ENCODE measurements around the gene SEMA4C. TPM values are rescaled to one million over a fixed set of nuclear protein-coding genes. Genes with fewer than 3 reads are reported as not detected.
A peak's percentile ranks its signal among the peaks of the same experiment; 100 is the strongest.

Gene SEMA4C
- total RNA-seq, 3 donors from 2014 or later = 7.5 to 9.7 (median 9.0) TPM

GRCh38 chr2:96857667-96858372 lies 12.1 kb downstream of the SEMA4C start, which contains the start of gene ANKRD39:
TSS of gene ANKRD39 (minus strand) at chr2:96858016. CDS start at chr2:96857987, 29 bp downstream.
- DNase-seq (peak; percentile 97), ATAC-seq (peak; percentile 91 to 94)
- no peaks in the 10 kb centered on the region for H3K27me3 Mint-ChIP-seq (ENCODE audit: low read depth)
- H3K36me3 Mint-ChIP-seq (ENCODE audit: insufficient read depth) = peaks cover 15% of the 10 kb centered on the region
- peaks cover 33% of the 10 kb centered on the region for H3K4me1 Mint-ChIP-seq (ENCODE audit: low read depth)
- H3K9me3 Mint-ChIP-seq = no peaks in the 10 kb centered on the region
- H3K4me3 Mint-ChIP-seq = peak within 1 kb of the TSS; percentile 84

- peaks cover 33% of the 10 kb centered on the region for H3K4me1 Mint-ChIP-seq (ENCODE audit: low read depth)
- H3K4me3 Mint-ChIP-seq = peak overlapping the region; percentile 84
- ATAC-seq = peak; percentile 1 to 4
Observed at GRCh38 chr2:96856776-96857666, 12.9 kb downstream of the SEMA4C start.

DNA sequence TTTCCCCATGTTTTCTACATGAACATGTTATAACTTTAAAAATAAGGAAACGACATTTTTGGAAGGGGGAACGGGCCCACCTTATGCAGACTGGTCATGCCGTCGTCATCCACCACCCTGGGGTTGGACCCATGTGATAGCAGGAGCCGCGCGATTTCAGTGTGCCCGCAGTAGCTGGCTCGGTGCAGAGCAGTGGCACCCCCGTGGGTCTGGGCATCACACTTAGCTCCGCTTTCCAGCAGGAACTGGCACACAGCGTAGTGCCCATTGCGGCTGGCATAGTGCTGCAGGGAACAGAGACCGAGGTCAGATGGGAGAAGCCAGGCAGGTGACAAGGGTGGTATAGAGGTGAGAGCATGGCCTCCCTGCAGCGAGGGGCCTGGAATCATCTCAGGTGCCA lies 16.6 kb downstream of the SEMA4C start:
- ATAC-seq (no peak), DNase-seq (no peak)
- peaks cover 14% of the 10 kb centered on the region for H3K4me1 Mint-ChIP-seq (ENCODE audit: low read depth)
- peaks cover 19% of the 10 kb centered on the region for H3K36me3 Mint-ChIP-seq (ENCODE audit: insufficient read depth)
- no peak overlapping the region for H3K4me3 Mint-ChIP-seq
- H3K9me3 Mint-ChIP-seq = no peaks in the 10 kb centered on the region
- no peaks in the 10 kb centered on the region for H3K27me3 Mint-ChIP-seq (ENCODE audit: low read depth)

More at GRCh38 chr2:96856776-96857666, 12.9 kb downstream of the SEMA4C start:
- no peaks in the 10 kb centered on the region for H3K9me3 Mint-ChIP-seq
- no peaks in the 10 kb centered on the region for H3K27me3 Mint-ChIP-seq (ENCODE audit: low read depth)
- DNase-seq = no peak
- H3K36me3 Mint-ChIP-seq (ENCODE audit: insufficient read depth) = peaks cover 14% of the 10 kb centered on the region

DNA sequence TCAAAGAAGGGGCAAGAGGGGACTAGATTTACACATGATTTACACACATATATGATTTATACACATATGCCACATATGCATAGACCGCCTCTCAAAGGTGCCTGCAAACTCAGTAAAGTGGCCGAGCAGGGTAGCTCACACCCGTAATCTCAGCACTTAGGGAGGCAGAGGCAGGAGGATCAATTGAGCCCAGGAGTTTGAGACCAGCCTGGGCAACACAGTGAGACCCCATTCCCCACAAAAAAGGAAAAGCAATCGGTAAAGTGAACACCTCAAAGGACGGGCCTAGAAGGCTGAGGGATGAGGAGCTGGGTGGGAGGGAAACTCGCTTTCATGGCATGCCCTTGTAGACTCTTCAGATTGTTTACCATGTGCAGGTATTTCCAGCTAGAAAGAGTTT lies 17.2 kb downstream of the SEMA4C start:
- H3K4me3 Mint-ChIP-seq = no peak overlapping the region
- DNase-seq (no peak), ATAC-seq (no peak)
- peaks cover 21% of the 10 kb centered on the region for H3K36me3 Mint-ChIP-seq (ENCODE audit: insufficient read depth)
- H3K4me1 Mint-ChIP-seq (ENCODE audit: low read depth) = peaks cover 14% of the 10 kb centered on the region
- H3K27me3 Mint-ChIP-seq (ENCODE audit: low read depth) = no peaks in the 10 kb centered on the region
- no peaks in the 10 kb centered on the region for H3K9me3 Mint-ChIP-seq

GRCh38 chr2:96848264-96848663 lies 21.6 kb downstream of the SEMA4C start:
- Mint-ChIP-seq H3K36me3 (ENCODE audit: insufficient read depth) (peaks cover 15% of the 10 kb centered on the region), H3K9me3 (no peaks in the 10 kb centered on the region), H3K27me3 (ENCODE audit: low read depth) (no peaks in the 10 kb centered on the region), H3K4me1 (ENCODE audit: low read depth) (no peaks in the 10 kb centered on the region), H3K4me3 (no peak overlapping the region)
- ATAC-seq (no peak), DNase-seq (no peak)

GRCh38 chr2:96847586-96847985 lies 22.3 kb downstream of the SEMA4C start:
- no peak for DNase-seq
- peaks cover 11% of the 10 kb centered on the region for H3K36me3 Mint-ChIP-seq (ENCODE audit: insufficient read depth)
- no peak for ATAC-seq
- H3K4me1 Mint-ChIP-seq (ENCODE audit: low read depth) = no peaks in the 10 kb centered on the region
- H3K4me3 Mint-ChIP-seq = no peak overlapping the region
- no peaks in the 10 kb centered on the region for H3K27me3 Mint-ChIP-seq (ENCODE audit: low read depth)
- H3K9me3 Mint-ChIP-seq = no peaks in the 10 kb centered on the region

DNA sequence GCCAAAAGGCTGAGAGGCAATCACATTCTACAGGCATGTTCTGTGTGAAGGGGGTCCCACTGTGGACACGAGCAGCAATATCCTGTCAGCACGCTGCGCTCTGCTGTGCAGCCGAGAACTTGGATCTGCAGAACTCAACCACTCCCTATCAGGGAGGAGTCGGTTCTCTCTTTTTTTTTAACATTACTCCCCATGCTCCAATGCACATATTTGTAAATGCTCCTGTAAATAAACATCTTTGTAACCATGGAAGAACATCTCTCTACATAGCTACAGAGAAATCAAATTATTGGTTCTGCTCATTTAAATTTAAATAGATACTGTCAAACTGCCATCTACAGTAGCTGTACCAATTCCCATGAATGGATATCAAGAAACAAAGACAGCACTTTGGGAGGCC lies 23.1 kb downstream of the SEMA4C start:
- no peak for DNase-seq
- Mint-ChIP-seq H3K27me3 (ENCODE audit: low read depth) (no peaks in the 10 kb centered on the region), H3K4me1 (ENCODE audit: low read depth) (no peaks in the 10 kb centered on the region), H3K4me3 (no peak overlapping the region), H3K36me3 (ENCODE audit: insufficient read depth) (peaks cover 11% of the 10 kb centered on the region), H3K9me3 (no peaks in the 10 kb centered on the region)
- no peak for ATAC-seq

DNA sequence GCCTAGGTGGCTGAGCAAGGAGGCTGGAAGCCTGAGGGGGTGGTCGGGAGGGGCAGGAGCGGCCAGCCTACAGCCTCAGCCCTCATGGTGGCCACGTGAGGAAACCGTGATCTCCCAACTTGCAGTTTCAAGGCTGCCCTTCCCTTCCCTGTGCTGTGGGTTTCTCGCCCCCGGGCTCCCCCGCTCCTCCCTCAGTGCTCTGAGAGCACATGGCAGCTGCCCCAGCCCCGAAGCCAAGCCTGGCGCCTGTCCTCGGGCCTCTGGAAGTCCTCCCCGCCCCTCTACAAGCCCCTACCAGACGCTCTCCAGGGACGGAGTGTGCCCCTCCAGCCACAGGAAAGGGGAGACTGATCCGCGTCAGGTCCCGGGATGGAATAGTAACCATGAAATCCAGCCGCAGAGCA lies 25.5 kb downstream of the SEMA4C start:
- Mint-ChIP-seq H3K9me3 (no peaks in the 10 kb centered on the region), H3K4me3 (no peak overlapping the region), H3K36me3 (ENCODE audit: insufficient read depth) (peaks cover 5% of the 10 kb centered on the region), H3K4me1 (ENCODE audit: low read depth) (peaks cover 4% of the 10 kb centered on the region), H3K27me3 (ENCODE audit: low read depth) (no peaks in the 10 kb centered on the region)
- DNase-seq (no peak), ATAC-seq (no peak)

GRCh38 chr2:96843538-96844268 lies 26.2 kb downstream of the SEMA4C start, which contains the start of gene ANKRD23:
TSS of gene ANKRD23 (minus strand) at chr2:96844021. CDS start at chr2:96843992, 29 bp downstream.
- Mint-ChIP-seq H3K27me3 (ENCODE audit: low read depth) (no peaks in the 10 kb centered on the region), H3K36me3 (ENCODE audit: insufficient read depth) (peaks cover 5% of the 10 kb centered on the region), H3K4me3 (no peak within 1 kb of the TSS), H3K9me3 (no peaks in the 10 kb centered on the region), H3K4me1 (ENCODE audit: low read depth) (peaks cover 8% of the 10 kb centered on the region)
- ATAC-seq = no peak
- no peak for DNase-seq

GRCh38 chr2:96842600-96842999 lies 27.3 kb downstream of the SEMA4C start:
- no peak for DNase-seq
- peaks cover 12% of the 10 kb centered on the region for H3K4me1 Mint-ChIP-seq (ENCODE audit: low read depth)
- peaks cover 2% of the 10 kb centered on the region for H3K36me3 Mint-ChIP-seq (ENCODE audit: insufficient read depth)
- no peak for ATAC-seq
- H3K4me3 Mint-ChIP-seq = no peak overlapping the region
- H3K27me3 Mint-ChIP-seq (ENCODE audit: low read depth) = no peaks in the 10 kb centered on the region
- no peaks in the 10 kb centered on the region for H3K9me3 Mint-ChIP-seq

DNA sequence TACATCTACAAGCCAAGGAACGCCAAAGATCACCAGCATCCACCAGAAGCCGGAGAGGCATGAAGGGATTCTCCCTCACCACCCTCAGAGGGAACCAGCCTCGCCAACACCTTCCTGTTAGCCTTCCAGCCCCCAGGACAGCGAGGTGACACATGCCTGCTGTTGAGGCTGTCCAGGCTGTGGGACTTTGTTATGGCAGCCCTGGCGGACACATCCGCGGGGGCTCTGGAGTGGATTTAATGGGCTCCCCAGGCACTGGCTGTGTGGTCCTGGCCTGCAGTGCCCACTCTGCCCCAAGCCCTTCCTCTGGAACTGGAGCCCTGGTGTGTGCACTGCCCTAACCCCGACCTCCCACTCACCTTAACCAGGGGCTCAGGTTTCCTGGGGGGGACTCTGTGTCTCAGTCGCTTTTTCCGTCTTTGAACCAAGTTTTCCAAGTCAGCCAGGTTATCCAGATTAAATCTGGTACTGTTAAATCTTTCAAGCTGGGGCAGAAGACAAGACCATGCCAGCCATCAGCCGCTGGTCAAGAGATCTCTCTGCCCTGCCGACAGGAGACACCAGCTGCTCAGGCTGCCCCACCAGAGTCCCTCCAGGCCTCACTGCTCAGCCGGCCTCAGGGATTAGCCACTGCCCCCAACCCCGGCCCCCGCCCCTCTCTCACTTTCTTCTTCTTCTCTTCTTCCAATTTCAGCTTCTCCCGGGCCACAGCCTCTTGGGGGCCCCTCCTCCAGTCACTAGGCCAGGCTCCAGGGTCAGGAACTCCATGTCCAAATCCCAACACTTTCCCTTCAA lies 28.0 kb downstream of the SEMA4C start:
- ATAC-seq (no peak), DNase-seq (no peak)
- Mint-ChIP-seq H3K4me1 (ENCODE audit: low read depth) (peaks cover 12% of the 10 kb centered on the region), H3K36me3 (ENCODE audit: insufficient read depth) (no peaks in the 10 kb centered on the region), H3K9me3 (no peaks in the 10 kb centered on the region), H3K27me3 (ENCODE audit: low read depth) (no peaks in the 10 kb centered on the region), H3K4me3 (no peak overlapping the region)

DNA sequence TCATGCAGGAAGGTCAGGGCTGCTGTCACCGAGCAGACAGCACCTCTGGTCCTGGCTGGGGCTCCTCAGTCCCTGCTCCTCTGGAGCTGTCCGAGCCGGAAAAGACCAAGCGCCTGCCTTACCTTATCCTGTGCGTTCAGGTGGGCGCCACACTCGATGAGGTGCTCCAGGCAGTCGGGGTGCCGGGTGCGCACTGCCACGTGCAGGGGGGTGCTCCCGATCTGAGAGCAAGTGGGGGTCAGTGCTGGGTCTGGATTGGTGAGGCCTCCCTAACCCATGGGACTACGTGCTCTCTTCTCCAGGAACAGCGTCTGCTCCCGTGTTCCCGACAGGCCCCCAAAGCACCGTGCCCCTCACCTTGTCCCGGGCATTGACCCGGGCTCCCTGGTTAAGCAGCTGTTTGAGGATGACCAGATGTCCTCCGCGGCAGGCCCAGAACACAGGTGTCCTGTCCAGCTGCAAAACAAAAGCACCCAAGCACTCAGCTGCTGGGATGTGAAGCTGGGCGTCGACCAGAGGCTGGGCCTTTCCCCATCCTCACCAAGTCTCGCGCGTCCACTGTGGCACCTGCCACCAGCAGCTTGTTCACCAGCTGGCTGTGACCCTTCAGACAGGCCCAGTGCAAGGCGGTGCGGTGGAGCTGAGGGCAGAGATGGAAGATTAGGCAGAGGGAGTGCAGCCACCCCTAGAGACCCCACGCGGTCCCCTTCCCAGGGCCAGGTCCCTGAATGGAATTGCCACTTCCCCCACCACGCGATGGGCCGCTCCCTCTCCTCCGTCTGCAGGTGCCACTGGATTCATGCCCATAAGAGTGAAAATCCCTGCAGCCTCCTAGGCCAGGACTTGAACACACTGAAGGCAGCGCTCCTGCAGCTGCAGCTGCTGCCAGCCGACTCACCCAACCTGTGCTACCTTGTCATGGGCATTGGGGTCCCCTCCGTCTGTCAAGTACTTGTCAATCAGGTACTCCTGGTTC lies 29.7 kb downstream of the SEMA4C start:
- peaks cover 1% of the 10 kb centered on the region for H3K36me3 Mint-ChIP-seq (ENCODE audit: insufficient read depth)
- no peaks in the 10 kb centered on the region for H3K27me3 Mint-ChIP-seq (ENCODE audit: low read depth)
- ATAC-seq = no peak
- peaks cover 12% of the 10 kb centered on the region for H3K4me1 Mint-ChIP-seq (ENCODE audit: low read depth)
- H3K9me3 Mint-ChIP-seq = no peaks in the 10 kb centered on the region
- DNase-seq = no peak
- peak overlapping the region; percentile 21 for H3K4me3 Mint-ChIP-seq
